H1 (cell line): ENCODE results near the gene TMPRSS15. TPM values are rescaled to one million over a fixed set of nuclear protein-coding genes. Genes with fewer than 3 reads are reported as not detected.

ENCODE experiments used
- CTCF ChIA-PET: fragments of 300-600 bp; sonication (Branson Sonifier 250); formaldehyde crosslinking; loops from one replicate; lab custom pipeline; 2021; ENCODE audit not compliant: partially characterized antibody; lab: Charles Lee
- POLR2A ChIA-PET: fragments of 300-600 bp; sonication (Branson Sonifier 250); formaldehyde crosslinking; loops from one replicate; lab custom pipeline; 2021; ENCODE audit warnings: inconsistent platforms; ENCODE audit not compliant: partially characterized antibody; lab: Charles Lee
- DNase-seq, 2 experiments: peaks; one replicate each; pipeline versions ENCODE4 v3.0.0 to v3.0.0-alpha.2; 2010 to 2022; ENCODE audit warnings: low spot score in 2 of 2, low read depth in 1 of 2, mixed read lengths in 1 of 2
- FAIRE-seq: peaks from 2 replicates; lab custom pipeline; 2011; peaks lifted over from hg19 to GRCh38; lab: Jason Lieb, UNC
- H2AFZ ChIP-seq: 2 replicates; pipeline ENCODE4 v1.8.1; 2012; ENCODE audit warnings: low read length, inconsistent platforms
- H2AK5ac ChIP-seq: 2 replicates; pipeline ENCODE4 v1.6.1; 2013; ENCODE audit warnings: low read depth, low read length
- H2BK120ac ChIP-seq: replicated peaks from 2 replicates; pipeline ENCODE3; 2013; ENCODE audit warnings: low read depth, low read length, inconsistent platforms
- H2BK12ac ChIP-seq: 2 replicates; pipeline ENCODE4 v1.6.1; 2013; ENCODE audit warnings: low read depth, low read length
- H2BK15ac ChIP-seq: 2 replicates; pipeline ENCODE4 v1.6.1; 2013; ENCODE audit warnings: low read length
- H2BK20ac ChIP-seq: 2 replicates; pipeline ENCODE4 v1.6.1; 2013; ENCODE audit warnings: low read length
- H2BK5ac ChIP-seq: 2 replicates; pipeline ENCODE4 v1.6.1; 2013; ENCODE audit warnings: low read depth, low read length
- H3K14ac ChIP-seq: 2 replicates; pipeline ENCODE4 v1.6.1; 2013; ENCODE audit warnings: inconsistent platforms; ENCODE audit not compliant: insufficient read length
- H3K18ac ChIP-seq: 2 replicates; pipeline ENCODE4 v1.6.1; 2013; ENCODE audit warnings: low read length; ENCODE audit errors: extremely low read depth
- H3K23ac ChIP-seq: 2 replicates; pipeline ENCODE4 v1.6.1; 2013; ENCODE audit warnings: inconsistent platforms; ENCODE audit not compliant: insufficient read length
- H3K23me2 ChIP-seq: 2 replicates; pipeline ENCODE4 v1.6.1; 2013; ENCODE audit warnings: low read depth, low read length
- H3K27ac ChIP-seq: 2 replicates; pipeline ENCODE4 v1.6.1; 2011; ENCODE audit warnings: low read depth, low read length, inconsistent platforms
- H3K27me3 ChIP-seq, 4 experiments: replicated peaks in 1 of 4; 1 replicate in 1 of 4; 2 replicates in 3 of 4; pipeline versions ENCODE4 v1.6.1 to v1.8.1; 2011 to 2013; ENCODE audit warnings: low read length in 3 of 4, mild to moderate bottlenecking in 3 of 4, inconsistent platforms in 2 of 4, mixed read lengths in 2 of 4, moderate library complexity in 1 of 4; ENCODE audit not compliant: control insufficient read depth in 3 of 4, insufficient read depth in 3 of 4; ENCODE audit errors: extremely low read depth in 1 of 4
- H3K36me3 ChIP-seq, 4 experiments: 2 replicates each; pipeline versions ENCODE4 v1.6.1 to v1.8.1; 2011 to 2013; ENCODE audit warnings: mild to moderate bottlenecking in 4 of 4, low read length in 3 of 4, moderate library complexity in 2 of 4, control low read depth in 1 of 4, inconsistent platforms in 1 of 4; ENCODE audit not compliant: insufficient read depth in 4 of 4, control insufficient read depth in 2 of 4
- H3K4ac ChIP-seq: replicated peaks from 2 replicates; pipeline ENCODE3; 2013; ENCODE audit warnings: low read length, low read depth, mixed read lengths, inconsistent platforms; ENCODE audit not compliant: insufficient read length
- H3K4me1 ChIP-seq, 4 experiments: replicated peaks in 1 of 4; 1 replicate in 1 of 4; 2 replicates in 3 of 4; pipeline versions ENCODE4 v1.6.1 to v1.8.1; 2011 to 2013; ENCODE audit warnings: low read length in 3 of 4, inconsistent platforms in 2 of 4, mixed read lengths in 1 of 4; ENCODE audit not compliant: insufficient read depth in 4 of 4, control insufficient read depth in 3 of 4
- H3K4me2 ChIP-seq, 2 experiments: 2 replicates each; pipeline versions ENCODE4 v1.6.1 to v1.8.1; 2011 to 2013; ENCODE audit warnings: low read depth in 2 of 2, low read length in 2 of 2, control low read depth in 1 of 2, inconsistent platforms in 1 of 2, mild to moderate bottlenecking in 1 of 2; ENCODE audit not compliant: insufficient read depth in 1 of 2
- H3K4me3 ChIP-seq, 4 experiments: fragments of 200-600, 300-600 bp in 1 of 4; sonication (generic), shearing (Covaris generic), sonication (Bioruptor Twin) in 1 of 4; 2 replicates each; pipeline versions ENCODE4 v1.5.1 to v1.8.1; 2011 to 2016; ENCODE audit warnings: low read length in 4 of 4, low read depth in 3 of 4, control low read depth in 2 of 4, inconsistent platforms in 2 of 4, mild to moderate bottlenecking in 2 of 4, mixed read lengths in 1 of 4, moderate library complexity in 1 of 4; ENCODE audit not compliant: insufficient read depth in 2 of 4; ENCODE audit errors: extremely low read depth in 1 of 4
- H3K56ac ChIP-seq: replicated peaks from 2 replicates; pipeline ENCODE3; 2013; ENCODE audit warnings: low read depth, mild to moderate bottlenecking, mixed read lengths, low read length, inconsistent platforms; ENCODE audit not compliant: insufficient read length
- H3K79me1 ChIP-seq: 2 replicates; pipeline ENCODE4 v1.6.1; 2013; ENCODE audit warnings: low read depth, low read length, control low read depth
- H3K79me2 ChIP-seq, 2 experiments: 2 replicates each; pipeline versions ENCODE4 v1.6.1 to v1.8.1; 2012 to 2013; ENCODE audit warnings: low read length in 2 of 2, mild to moderate bottlenecking in 2 of 2, inconsistent platforms in 1 of 2; ENCODE audit not compliant: insufficient read depth in 2 of 2, control insufficient read depth in 1 of 2
- H3K9ac ChIP-seq, 4 experiments: replicated peaks in 1 of 4; 1 replicate in 1 of 4; 2 replicates in 3 of 4; pipeline versions ENCODE4 v1.6.1 to v1.8.1; 2011 to 2013; ENCODE audit warnings: low read depth in 3 of 4, low read length in 3 of 4, control low read depth in 2 of 4, mild to moderate bottlenecking in 2 of 4, moderate library complexity in 2 of 4, inconsistent platforms in 1 of 4; ENCODE audit errors: extremely low read depth in 1 of 4
- H3K9me3 ChIP-seq, 2 experiments: 2 replicates each; pipeline versions ENCODE4 v1.6.1 to v1.8.1; 2012 to 2013; ENCODE audit warnings: mild to moderate bottlenecking in 2 of 2, moderate library complexity in 2 of 2, control low read depth in 1 of 2, inconsistent platforms in 1 of 2, low read depth in 1 of 2, low read length in 1 of 2, mixed read lengths in 1 of 2; ENCODE audit not compliant: insufficient read depth in 2 of 2
- H4K20me1 ChIP-seq, 2 experiments: replicated peaks in 1 of 2; 2 replicates each; pipeline versions ENCODE3 to v1.8.1; 2011 to 2013; ENCODE audit warnings: inconsistent platforms in 2 of 2, low read length in 2 of 2, mild to moderate bottlenecking in 1 of 2; ENCODE audit not compliant: insufficient read depth in 2 of 2, control insufficient read depth in 1 of 2
- H4K5ac ChIP-seq: 2 replicates; pipeline ENCODE4 v1.6.1; 2013; ENCODE audit warnings: low read length, low read depth, mixed read lengths, inconsistent platforms; ENCODE audit not compliant: insufficient read length
- H4K8ac ChIP-seq: 2 replicates; pipeline ENCODE4 v1.8.0; 2013; ENCODE audit warnings: mild to moderate bottlenecking, moderate library complexity, low read length, inconsistent platforms; ENCODE audit not compliant: insufficient read depth; ENCODE audit errors: extremely low read depth
- H4K91ac ChIP-seq: replicated peaks from 2 replicates; pipeline ENCODE3; 2013; ENCODE audit warnings: low read length, mixed read lengths, inconsistent platforms; ENCODE audit not compliant: insufficient read length
- ATF2 ChIP-seq: IDR thresholded peaks from 2 replicates; pipeline ENCODE4 v1.6.1; 2012; ENCODE audit warnings: low read length, inconsistent platforms
- EZH2 ChIP-seq: fragments of 200-600 bp; sonication (generic); IDR thresholded peaks from 2 replicates; pipeline ENCODE4 v1.7.1; 2012; ENCODE audit warnings: low read depth, mild to moderate bottlenecking, moderate library complexity, low read length, inconsistent platforms; ENCODE audit not compliant: severe bottlenecking
- SIRT6 ChIP-seq: IDR thresholded peaks from one replicate; pipeline ENCODE4 v1.7.1; 2012; ENCODE audit warnings: low read length, inconsistent platforms
- SIX5 ChIP-seq: IDR thresholded peaks from 2 replicates; pipeline ENCODE4 v1.6.1; 2011; ENCODE audit warnings: mild to moderate bottlenecking, low read depth, low read length
- TBP ChIP-seq: IDR thresholded peaks from 2 replicates; pipeline ENCODE4 v1.6.1; 2011; ENCODE audit warnings: low read depth, low read length, improper control_type of control experiment
- polyA plus RNA-seq, 7 experiments: library from polyadenylated mRNA; depleted of rRNA in 3 of 7; stranded (reverse) in 5 of 7; unstranded in 2 of 7; fragments of >200 nt in 5 of 7; fragments of 200-250 nt in 2 of 7; gene quantifications; 1 replicate in 5 of 7; 2 replicates in 1 of 7; 4 replicates in 1 of 7; pipeline versions ENCODE4 v1.2.1 to v1.2.3, GENCODE V29; 2011 to 2013; ENCODE audit warnings: missing spikeins in 2 of 7, mixed read lengths in 2 of 7
- total RNA-seq: library from RNA; stranded (reverse); fragmentation: NEBNext Ultra II Directional; extraction: Animal tissue kit (Norgen Biotek cat#: 25700); gene quantifications from 2 replicates; pipeline ENCODE4 v1.2.1, GENCODE V29; 2021

The TMPRSS15 gene
- total and polyA plus RNA-seq, 2 of the 8 experiments (the other 6 are each of a cell fraction or from before 2014, with no cell fraction given): not detected

DNA sequence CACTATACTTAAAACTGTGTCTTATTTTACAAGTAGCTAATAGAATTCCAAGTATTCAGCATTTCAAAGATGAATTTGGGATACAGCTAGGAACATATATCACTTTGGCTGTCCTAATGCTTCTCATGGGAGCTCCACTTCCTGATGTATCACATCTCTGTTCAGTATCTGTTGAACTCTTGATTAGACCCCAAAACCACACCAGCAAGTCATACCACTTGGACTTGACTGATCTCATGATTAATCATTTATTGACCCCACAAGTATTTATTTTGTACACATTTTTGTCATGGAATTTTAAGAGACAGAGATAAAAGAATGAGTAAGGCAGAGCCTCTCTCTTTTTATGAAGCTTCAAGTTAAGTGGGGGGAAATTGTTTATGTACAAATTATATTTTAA lies 30.0 kb downstream of the TMPRSS15 start:
- Histone ChIP-seq H3K27ac (no peak overlapping the region), H3K9me3 (no peaks in the 10 kb centered on the region), H4K8ac (no peak overlapping the region), H3K9ac (no peak overlapping the region), H4K91ac (no peak overlapping the region), H3K4me3 (no peak overlapping the region), H3K36me3 (no peaks in the 10 kb centered on the region), H3K4ac (no peak overlapping the region), H3K23me2 (no peaks in the 10 kb centered on the region; the same call in 1 of the 2 replicates), H4K20me1 (no peaks in the 10 kb centered on the region), H3K14ac (no peak overlapping the region), H2BK120ac (no peak overlapping the region), H4K5ac (no peak overlapping the region), H3K4me1 (no peaks in the 10 kb centered on the region), H3K4me2 (no peak overlapping the region), H3K27me3 (no peaks in the 10 kb centered on the region), H2BK12ac (no peak overlapping the region), H2BK5ac (no peak overlapping the region), H2BK20ac (no peak overlapping the region), H3K23ac (no peak overlapping the region), H2BK15ac (no peak overlapping the region), H2AFZ (no peak overlapping the region), H3K56ac (no peak overlapping the region), H3K79me2 (no peaks in the 10 kb centered on the region), H2AK5ac (no peak overlapping the region), H3K18ac (no peak overlapping the region), H3K79me1 (no peaks in the 10 kb centered on the region)
- no peak for FAIRE-seq
- DNase-seq: no peak
- POLR2A ChIA-PET: no interaction called here
- CTCF ChIA-PET: interaction anchor here (1.2 to 1.5 kb wide), 2 partner anchors 12 to 75 kb away, joined by 3 to 4 read pairs; no protein-coding TSS in a partner anchor
- TF ChIP-seq EZH2 (no peak), SIRT6 (no peak), TBP (no peak), ATF2 (no peak), SIX5 (no peak)
